K562 (cell line): ENCODE measurements around the gene ZSWIM9. TPM values are rescaled to one million over a fixed set of nuclear protein-coding genes. Genes with fewer than 3 reads are reported as not detected.

Source experiments
- BRCA1 ChIP-seq, 2 experiments: fragments of 450-650 bp in 1 of 2; sonication (generic) in 1 of 2; formaldehyde crosslinking in 1 of 2; IDR thresholded peaks; 2 replicates each; pipeline versions ENCODE4 v1.5.0 to v1.6.1; 2017 to 2020; ENCODE audit warnings: mild to moderate bottlenecking in 1 of 2, missing genetic modification reagents in 1 of 2
- HDAC2 ChIP-seq: fragments of 450-650 bp; IDR thresholded peaks from 2 replicates; pipeline ENCODE4 v1.6.1; 2016; ENCODE audit warnings: mild to moderate bottlenecking
- HEY1 ChIP-seq: fragments of 250-450 bp; sonication (Bioruptor Pico); IDR thresholded peaks from 2 replicates; pipeline ENCODE4 v1.5.0; 2020; ENCODE audit warnings: mild to moderate bottlenecking, moderate library complexity, borderline replicate concordance
- KAT7 ChIP-seq: sonication (generic); formaldehyde crosslinking; IDR thresholded peaks from 2 replicates; pipeline ENCODE4 v1.8.0; 2022; ENCODE audit warnings: missing genetic modification reagents, mild to moderate bottlenecking, borderline replicate concordance
- MCM3 ChIP-seq: fragments of 450-650 bp; IDR thresholded peaks from 2 replicates; pipeline ENCODE4 v1.6.1; 2016
- MED1 ChIP-seq: sonication (generic); formaldehyde crosslinking; IDR thresholded peaks from 2 replicates; pipeline ENCODE4 v1.8.1; 2023; ENCODE audit warnings: missing genetic modification reagents, borderline replicate concordance
- RAD21 ChIP-seq, 2 experiments: fragments of 250-450 bp in 1 of 2; fragments of 450-650 bp in 1 of 2; sonication (Bioruptor Pico) in 1 of 2; formaldehyde crosslinking in 1 of 2; IDR thresholded peaks in 1 of 2; conservative IDR thresholded peaks in 1 of 2; 2 replicates each; pipeline versions ENCODE4 v1.4.0 to v1.8.0; 2020 to 2022; ENCODE audit warnings: mild to moderate bottlenecking in 2 of 2, moderate library complexity in 1 of 2
- RFX5 ChIP-seq: IDR thresholded peaks from 2 replicates; pipeline ENCODE4 v1.6.1; 2011; ENCODE audit warnings: low read depth, mild to moderate bottlenecking, improper control_type of control experiment, low read length
- RFX7 ChIP-seq: fragments of 250-450 bp; sonication (Bioruptor Pico); IDR thresholded peaks from 2 replicates; pipeline ENCODE4 v1.5.1; 2021; ENCODE audit warnings: mild to moderate bottlenecking
- ZNF124 ChIP-seq: sonication (generic); formaldehyde crosslinking; IDR thresholded peaks from 2 replicates; pipeline ENCODE4 v1.8.1; 2022; ENCODE audit warnings: missing genetic modification reagents
- ZNF174 ChIP-seq: fragments of 250-450 bp; sonication (Bioruptor Pico); IDR thresholded peaks from 2 replicates; pipeline ENCODE4 v1.4.0; 2020; ENCODE audit warnings: mild to moderate bottlenecking
- polyA plus RNA-seq, 8 experiments: library from polyadenylated mRNA; depleted of rRNA in 4 of 8; stranded (reverse) in 5 of 8; unstranded in 3 of 8; fragments of >200 nt; fragmentation: Nextera tagmentation in 2 of 8; fragmentation: Illumina TruSeq in 1 of 8; extraction: Ambion mirVana in 2 of 8; extraction: Trizol in 1 of 8; gene quantifications; 2 replicates each; pipeline versions ENCODE4 v1.2.1 to v1.2.3, GENCODE V29; 2011 to 2014; ENCODE audit warnings: inconsistent platforms in 1 of 8, missing spikeins in 1 of 8
- total RNA-seq, 7 experiments: library from RNA; depleted of rRNA in 6 of 7; stranded (reverse); fragments of >200 nt in 6 of 7; fragmentation: Illumina TruSeq in 2 of 7; extraction: Trizol in 2 of 7; gene quantifications; 2 replicates each; pipeline versions ENCODE4 v1.2.1 to v1.2.3, GENCODE V29; 2011 to 2021; ENCODE audit warnings: low replicate concordance in 1 of 7
- TF ChIP-seq, protein P1 (sequence below), 2 experiments: fragments of 450-650 bp; IDR thresholded peaks; 2 replicates each; pipeline ENCODE4 v1.6.1; 2016
- TF ChIP-seq, protein P2 (sequence below): fragments of 150-350 bp; conservative IDR thresholded peaks from 2 replicates; pipeline ENCODE4 v1.6.1; 2014; ENCODE audit warnings: low read length
- TF ChIP-seq, protein P3 (sequence below): fragments of 250-450 bp; sonication (Bioruptor Pico); IDR thresholded peaks from 2 replicates; pipeline ENCODE4 v1.8.0; 2022; ENCODE audit warnings: inconsistent platforms
- TF ChIP-seq, protein P4 (sequence below): fragments of 450-650 bp; IDR thresholded peaks from 2 replicates; pipeline ENCODE4 v1.6.1; 2016; ENCODE audit warnings: mild to moderate bottlenecking

The ZSWIM9 gene
- total and polyA plus RNA-seq, 9 of the 15 experiments (the other 6 are each of a cell fraction or from before 2014, with no cell fraction given): 0.04 to 1.4 (median 0.34) TPM; not detected in 1

DNA sequence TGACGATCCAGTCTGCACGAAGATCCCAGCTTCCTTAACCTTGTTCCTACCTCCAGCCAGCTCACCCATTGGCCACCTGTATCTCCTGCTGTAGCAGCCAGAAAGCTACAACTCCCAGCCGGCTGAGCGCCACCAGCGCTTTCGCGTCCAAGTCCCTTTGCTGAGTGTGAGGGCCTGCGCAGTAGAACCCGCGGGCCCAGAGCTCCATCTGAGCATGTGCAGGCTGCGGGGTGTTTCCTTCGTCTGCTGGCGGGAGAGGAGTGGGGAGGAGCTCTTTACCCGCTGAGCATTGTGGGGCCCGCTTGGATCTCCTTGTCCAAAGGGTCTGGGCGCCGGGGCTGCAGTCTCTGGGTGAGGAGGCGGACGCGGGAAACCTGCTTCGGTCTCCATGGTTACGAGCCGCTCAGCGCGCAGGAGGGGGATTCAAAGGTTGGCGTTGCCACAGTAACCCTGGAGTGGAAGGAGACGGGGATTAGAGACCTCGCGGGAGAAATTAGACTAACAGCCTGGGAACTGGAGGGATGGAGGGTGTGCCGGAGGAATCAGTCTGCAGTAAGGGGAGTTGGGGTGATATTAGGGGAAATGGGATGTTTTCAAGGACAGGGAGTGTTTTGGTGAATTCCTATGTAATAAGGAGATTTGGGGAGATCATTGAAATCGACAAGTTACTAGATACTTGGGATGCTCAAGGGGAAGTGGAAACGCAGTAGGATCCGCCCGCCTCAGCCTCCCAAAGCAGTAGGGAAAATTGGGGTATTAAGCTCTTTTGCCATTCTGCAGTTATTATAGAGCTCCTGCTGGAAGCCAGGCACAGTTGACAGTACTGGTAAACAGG lies 33.5 kb downstream of the ZSWIM9 start (continued):
- TF ChIP-seq BRCA1 (IDR thresholded peaks at IDR 0.05) (no peak), BRCA1 (CRISPR knock-in tag; IDR thresholded peaks at IDR 0.05) (no peak), RFX5 (no peak), HEY1 (CRISPR knock-in tag) (no peak), ZNF174 (CRISPR knock-in tag) (no peak), MED1 (CRISPR knock-in tag) (no peak), ZNF124 (CRISPR knock-in tag) (no peak), RAD21 (CRISPR knock-in tag; conservative IDR thresholded peaks at IDR 0.05 in 1 of 2, IDR thresholded peaks at IDR 0.05 in 1 of 2) (no peak), KAT7 (CRISPR knock-in tag) (no peak), HDAC2 (peak; percentile 24; the same call in 1 of the 2 replicates), RFX7 (CRISPR knock-in tag) (no peak), MCM3 (no peak)
- TF ChIP-seq, protein P1, sequence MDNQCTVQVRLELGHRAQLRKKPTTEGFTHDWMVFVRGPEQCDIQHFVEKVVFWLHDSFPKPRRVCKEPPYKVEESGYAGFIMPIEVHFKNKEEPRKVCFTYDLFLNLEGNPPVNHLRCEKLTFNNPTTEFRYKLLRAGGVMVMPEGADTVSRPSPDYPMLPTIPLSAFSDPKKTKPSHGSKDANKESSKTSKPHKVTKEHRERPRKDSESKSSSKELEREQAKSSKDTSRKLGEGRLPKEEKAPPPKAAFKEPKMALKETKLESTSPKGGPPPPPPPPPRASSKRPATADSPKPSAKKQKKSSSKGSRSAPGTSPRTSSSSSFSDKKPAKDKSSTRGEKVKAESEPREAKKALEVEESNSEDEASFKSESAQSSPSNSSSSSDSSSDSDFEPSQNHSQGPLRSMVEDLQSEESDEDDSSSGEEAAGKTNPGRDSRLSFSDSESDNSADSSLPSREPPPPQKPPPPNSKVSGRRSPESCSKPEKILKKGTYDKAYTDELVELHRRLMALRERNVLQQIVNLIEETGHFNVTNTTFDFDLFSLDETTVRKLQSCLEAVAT (IDR thresholded peaks at IDR 0.05): 0 out of 4 replicates have a peak, but pooled peaks of 1 of the 2 experiments have one; percentile 54
- TF ChIP-seq, protein P2, sequence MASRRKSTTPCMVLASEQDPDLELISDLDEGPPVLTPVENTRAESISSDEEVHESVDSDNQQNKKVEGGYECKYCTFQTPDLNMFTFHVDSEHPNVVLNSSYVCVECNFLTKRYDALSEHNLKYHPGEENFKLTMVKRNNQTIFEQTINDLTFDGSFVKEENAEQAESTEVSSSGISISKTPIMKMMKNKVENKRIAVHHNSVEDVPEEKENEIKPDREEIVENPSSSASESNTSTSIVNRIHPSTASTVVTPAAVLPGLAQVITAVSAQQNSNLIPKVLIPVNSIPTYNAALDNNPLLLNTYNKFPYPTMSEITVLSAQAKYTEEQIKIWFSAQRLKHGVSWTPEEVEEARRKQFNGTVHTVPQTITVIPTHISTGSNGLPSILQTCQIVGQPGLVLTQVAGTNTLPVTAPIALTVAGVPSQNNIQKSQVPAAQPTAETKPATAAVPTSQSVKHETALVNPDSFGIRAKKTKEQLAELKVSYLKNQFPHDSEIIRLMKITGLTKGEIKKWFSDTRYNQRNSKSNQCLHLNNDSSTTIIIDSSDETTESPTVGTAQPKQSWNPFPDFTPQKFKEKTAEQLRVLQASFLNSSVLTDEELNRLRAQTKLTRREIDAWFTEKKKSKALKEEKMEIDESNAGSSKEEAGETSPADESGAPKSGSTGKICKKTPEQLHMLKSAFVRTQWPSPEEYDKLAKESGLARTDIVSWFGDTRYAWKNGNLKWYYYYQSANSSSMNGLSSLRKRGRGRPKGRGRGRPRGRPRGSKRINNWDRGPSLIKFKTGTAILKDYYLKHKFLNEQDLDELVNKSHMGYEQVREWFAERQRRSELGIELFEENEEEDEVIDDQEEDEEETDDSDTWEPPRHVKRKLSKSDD: no peak
- TF ChIP-seq, protein P3, sequence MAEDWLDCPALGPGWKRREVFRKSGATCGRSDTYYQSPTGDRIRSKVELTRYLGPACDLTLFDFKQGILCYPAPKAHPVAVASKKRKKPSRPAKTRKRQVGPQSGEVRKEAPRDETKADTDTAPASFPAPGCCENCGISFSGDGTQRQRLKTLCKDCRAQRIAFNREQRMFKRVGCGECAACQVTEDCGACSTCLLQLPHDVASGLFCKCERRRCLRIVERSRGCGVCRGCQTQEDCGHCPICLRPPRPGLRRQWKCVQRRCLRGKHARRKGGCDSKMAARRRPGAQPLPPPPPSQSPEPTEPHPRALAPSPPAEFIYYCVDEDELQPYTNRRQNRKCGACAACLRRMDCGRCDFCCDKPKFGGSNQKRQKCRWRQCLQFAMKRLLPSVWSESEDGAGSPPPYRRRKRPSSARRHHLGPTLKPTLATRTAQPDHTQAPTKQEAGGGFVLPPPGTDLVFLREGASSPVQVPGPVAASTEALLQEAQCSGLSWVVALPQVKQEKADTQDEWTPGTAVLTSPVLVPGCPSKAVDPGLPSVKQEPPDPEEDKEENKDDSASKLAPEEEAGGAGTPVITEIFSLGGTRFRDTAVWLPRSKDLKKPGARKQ (CRISPR knock-in tag): no peak
- TF ChIP-seq, protein P4, sequence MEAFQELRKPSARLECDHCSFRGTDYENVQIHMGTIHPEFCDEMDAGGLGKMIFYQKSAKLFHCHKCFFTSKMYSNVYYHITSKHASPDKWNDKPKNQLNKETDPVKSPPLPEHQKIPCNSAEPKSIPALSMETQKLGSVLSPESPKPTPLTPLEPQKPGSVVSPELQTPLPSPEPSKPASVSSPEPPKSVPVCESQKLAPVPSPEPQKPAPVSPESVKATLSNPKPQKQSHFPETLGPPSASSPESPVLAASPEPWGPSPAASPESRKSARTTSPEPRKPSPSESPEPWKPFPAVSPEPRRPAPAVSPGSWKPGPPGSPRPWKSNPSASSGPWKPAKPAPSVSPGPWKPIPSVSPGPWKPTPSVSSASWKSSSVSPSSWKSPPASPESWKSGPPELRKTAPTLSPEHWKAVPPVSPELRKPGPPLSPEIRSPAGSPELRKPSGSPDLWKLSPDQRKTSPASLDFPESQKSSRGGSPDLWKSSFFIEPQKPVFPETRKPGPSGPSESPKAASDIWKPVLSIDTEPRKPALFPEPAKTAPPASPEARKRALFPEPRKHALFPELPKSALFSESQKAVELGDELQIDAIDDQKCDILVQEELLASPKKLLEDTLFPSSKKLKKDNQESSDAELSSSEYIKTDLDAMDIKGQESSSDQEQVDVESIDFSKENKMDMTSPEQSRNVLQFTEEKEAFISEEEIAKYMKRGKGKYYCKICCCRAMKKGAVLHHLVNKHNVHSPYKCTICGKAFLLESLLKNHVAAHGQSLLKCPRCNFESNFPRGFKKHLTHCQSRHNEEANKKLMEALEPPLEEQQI: no peak
